Cardiac muscle cell (in vitro differentiated cells and primary cell): Measurements from ENCODE around the gene PRDM1. TPM values are rescaled to one million over a fixed set of nuclear protein-coding genes. Genes with fewer than 3 reads are reported as not detected.

Experiments
- DNase-seq, 2 donors: peaks; one replicate each; pipeline versions ENCODE4 v3.0.0 to v3.0.0-alpha.2; 2010 to 2017; ENCODE audit warnings: low read depth in 1 of 2, low spot score in 1 of 2
- H3K27ac ChIP-seq: fragments of 200-600 bp; sonication (generic); 2 replicates; pipeline ENCODE4 v1.5.1; 2016
- H3K27me3 ChIP-seq: fragments of 200-600 bp; sonication (generic); 2 replicates; pipeline ENCODE4 v1.6.0; 2016; ENCODE audit warnings: control low read depth
- H3K36me3 ChIP-seq: fragments of 200-600 bp; sonication (generic); 2 replicates; pipeline ENCODE4 v1.5.1; 2016; ENCODE audit warnings: control low read depth
- H3K4me1 ChIP-seq: fragments of 200-600 bp; sonication (generic); 2 replicates; pipeline ENCODE4 v1.8.1; 2017; ENCODE audit warnings: low read depth, mild to moderate bottlenecking, mixed run types
- H3K4me3 ChIP-seq: fragments of 200-600 bp; sonication (generic); 2 replicates; pipeline ENCODE4 v1.5.1; 2016; ENCODE audit warnings: mild to moderate bottlenecking
- H3K9me3 ChIP-seq: fragments of 200-600 bp; sonication (generic); 2 replicates; pipeline ENCODE4 v1.5.1; 2017; ENCODE audit warnings: low read depth, mild to moderate bottlenecking, control low read depth
- polyA plus RNA-seq: library from polyadenylated mRNA; unstranded; fragments of >200 nt; fragmentation: Nextera tagmentation; extraction: Ambion mirVana; gene quantifications from 2 replicates; pipeline ENCODE4 v1.2.1, GENCODE V29; 2016
- total RNA-seq: library from RNA; depleted of rRNA; stranded (reverse); fragments of >200 nt; gene quantifications from 2 replicates; pipeline ENCODE4 v1.2.3, GENCODE V29; 2016
- TF ChIP-seq, protein P1 (sequence below): IDR thresholded peaks from 2 replicates; pipeline ENCODE4 v1.5.1; 2012; ENCODE audit warnings: low read depth, mild to moderate bottlenecking, low read length

The PRDM1 gene
- total and polyA plus RNA-seq, 2 experiments from 2014 or later: 0.67 to 2.4 TPM

DNA sequence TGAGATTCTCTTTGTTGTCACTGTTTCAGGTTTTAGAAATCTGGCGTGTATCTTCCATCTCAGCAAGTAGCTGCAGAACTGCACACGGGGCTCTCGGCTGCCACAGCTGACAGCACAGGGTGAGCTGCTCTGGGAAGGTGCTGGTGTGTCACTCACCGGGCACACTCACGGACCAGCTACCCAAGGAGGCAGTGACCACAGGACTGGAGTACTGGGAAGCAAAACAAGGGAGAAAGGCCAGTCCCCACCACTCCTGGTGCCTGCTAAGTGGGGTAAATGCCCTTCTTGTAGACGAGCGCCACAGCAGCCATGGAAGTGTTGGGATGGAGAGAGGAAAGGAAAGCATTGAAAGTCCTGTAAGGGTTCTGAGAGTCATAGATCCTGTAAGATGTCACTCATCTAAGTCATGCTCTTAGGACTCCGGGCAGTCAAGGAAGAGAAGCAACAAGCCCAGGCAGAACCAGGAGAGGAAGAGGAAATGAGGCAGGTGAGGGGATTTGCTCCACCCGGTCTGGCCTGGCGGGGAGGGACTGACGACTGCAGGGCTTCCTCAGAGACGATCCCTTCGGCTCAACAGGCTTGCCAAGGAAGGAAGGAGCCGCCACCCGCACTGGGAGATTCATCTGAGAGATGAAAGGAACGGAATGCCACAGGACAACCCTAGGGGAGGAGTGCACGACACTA lies 48.1 kb downstream of the PRDM1 start:
- Histone ChIP-seq H3K4me3 (no peak overlapping the region), H3K27me3 (no peaks in the 10 kb centered on the region), H3K36me3 (no peaks in the 10 kb centered on the region), H3K4me1 (peaks cover 3% of the 10 kb centered on the region), H3K27ac (no peak overlapping the region), H3K9me3 (no peaks in the 10 kb centered on the region)
- TF ChIP-seq, protein P1, sequence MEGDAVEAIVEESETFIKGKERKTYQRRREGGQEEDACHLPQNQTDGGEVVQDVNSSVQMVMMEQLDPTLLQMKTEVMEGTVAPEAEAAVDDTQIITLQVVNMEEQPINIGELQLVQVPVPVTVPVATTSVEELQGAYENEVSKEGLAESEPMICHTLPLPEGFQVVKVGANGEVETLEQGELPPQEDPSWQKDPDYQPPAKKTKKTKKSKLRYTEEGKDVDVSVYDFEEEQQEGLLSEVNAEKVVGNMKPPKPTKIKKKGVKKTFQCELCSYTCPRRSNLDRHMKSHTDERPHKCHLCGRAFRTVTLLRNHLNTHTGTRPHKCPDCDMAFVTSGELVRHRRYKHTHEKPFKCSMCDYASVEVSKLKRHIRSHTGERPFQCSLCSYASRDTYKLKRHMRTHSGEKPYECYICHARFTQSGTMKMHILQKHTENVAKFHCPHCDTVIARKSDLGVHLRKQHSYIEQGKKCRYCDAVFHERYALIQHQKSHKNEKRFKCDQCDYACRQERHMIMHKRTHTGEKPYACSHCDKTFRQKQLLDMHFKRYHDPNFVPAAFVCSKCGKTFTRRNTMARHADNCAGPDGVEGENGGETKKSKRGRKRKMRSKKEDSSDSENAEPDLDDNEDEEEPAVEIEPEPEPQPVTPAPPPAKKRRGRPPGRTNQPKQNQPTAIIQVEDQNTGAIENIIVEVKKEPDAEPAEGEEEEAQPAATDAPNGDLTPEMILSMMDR: no peak
- no peak for DNase-seq

DNA sequence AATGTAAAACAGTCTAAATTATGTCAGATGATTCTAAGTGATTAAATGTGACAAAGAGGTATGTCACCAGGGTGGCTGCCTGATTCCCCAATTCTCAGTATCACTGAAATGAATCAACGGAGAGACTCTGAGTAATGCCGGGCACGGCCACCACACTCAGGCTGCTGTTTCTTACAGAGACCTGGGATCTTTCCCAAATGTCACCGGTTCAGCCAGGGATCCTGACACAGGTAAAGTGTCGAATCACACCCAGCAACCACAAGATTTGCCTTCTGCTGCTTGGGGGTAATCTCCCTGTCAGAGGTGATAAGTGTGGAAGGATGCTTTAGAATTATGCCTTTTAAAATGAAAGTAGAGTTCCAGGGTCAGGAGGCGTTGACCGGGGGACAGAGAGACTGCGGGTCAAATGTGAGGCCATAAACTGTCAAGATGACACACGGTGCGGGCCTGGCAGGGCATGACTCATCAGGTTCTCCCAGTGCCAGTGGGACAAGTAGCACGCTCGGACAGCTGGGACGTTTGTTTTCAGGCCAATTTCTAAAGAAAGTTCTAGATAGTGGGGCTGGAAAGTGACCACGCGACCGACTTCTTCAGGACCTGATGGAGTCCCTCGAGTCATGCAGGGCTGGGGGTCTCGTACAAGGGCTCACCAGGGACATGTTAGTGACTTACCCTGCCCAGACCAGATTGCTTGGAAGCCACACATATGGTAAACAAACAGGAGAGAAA lies 48.9 kb downstream of the PRDM1 start:
- H3K9me3 ChIP-seq: no peaks in the 10 kb centered on the region
- no peaks in the 10 kb centered on the region for H3K4me1 ChIP-seq
- no peak overlapping the region for H3K27ac ChIP-seq
- H3K4me3 ChIP-seq: no peak overlapping the region
- TF ChIP-seq, protein P1: no peak
- H3K27me3 ChIP-seq: no peaks in the 10 kb centered on the region
- no peaks in the 10 kb centered on the region for H3K36me3 ChIP-seq
- DNase-seq: no peak

DNA sequence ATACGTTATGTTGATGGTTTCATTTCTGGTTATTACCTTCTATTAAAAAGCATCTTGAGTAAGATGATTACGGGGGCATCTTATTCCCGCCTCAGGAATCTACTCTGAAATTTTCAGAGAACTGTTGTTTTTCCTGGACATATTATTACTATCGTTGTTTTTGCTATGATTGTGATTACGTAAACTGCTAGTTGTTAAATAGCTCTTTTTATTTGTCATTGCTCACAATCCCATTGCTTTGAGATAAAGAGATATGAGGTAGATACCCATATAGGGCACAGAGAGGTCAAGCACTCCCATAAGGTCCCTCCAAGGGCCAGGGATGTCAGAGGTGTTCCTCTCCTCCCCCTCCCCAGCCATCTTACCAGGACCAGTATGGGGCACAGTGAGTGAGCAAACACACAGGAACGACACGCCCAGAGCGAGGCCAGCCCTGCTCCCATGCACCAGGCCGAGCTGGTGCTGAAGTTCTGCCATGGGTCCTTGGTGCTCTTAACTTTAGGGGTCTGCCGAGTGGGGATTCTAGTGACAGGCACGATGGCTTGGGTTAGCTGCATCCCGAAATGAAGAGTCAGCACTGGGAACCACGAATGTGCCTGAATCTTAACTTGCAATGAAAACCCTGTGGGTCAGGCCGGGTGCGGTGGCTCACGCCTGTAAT lies 49.9 kb downstream of the PRDM1 start:
- no peak for DNase-seq
- Histone ChIP-seq H3K4me3 (no peak overlapping the region), H3K36me3 (no peaks in the 10 kb centered on the region), H3K9me3 (no peaks in the 10 kb centered on the region), H3K4me1 (peaks cover under 1% of the 10 kb centered on the region), H3K27ac (no peak overlapping the region), H3K27me3 (no peaks in the 10 kb centered on the region)
- TF ChIP-seq, protein P1: no peak

DNA sequence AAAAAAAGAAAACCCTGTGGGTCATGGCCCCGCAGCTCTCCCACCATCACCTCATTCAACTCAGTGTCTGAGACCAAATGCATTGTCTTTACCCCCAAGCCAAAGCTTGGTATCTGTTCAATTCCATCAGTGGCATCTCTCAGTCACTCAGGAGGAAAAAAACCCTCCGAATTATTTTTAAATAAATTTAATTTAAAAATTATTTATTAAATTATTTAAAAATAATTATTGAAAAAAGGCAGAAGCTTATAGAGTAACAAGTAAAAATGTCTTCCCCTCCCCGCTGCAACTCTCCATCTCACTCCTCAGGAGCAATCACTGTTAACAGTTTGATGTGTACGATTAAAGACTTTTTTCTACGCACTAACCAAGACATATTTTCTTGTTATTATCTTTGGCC lies 50.7 kb downstream of the PRDM1 start:
- DNase-seq: no peak
- Histone ChIP-seq H3K36me3 (no peaks in the 10 kb centered on the region), H3K4me1 (peaks cover 8% of the 10 kb centered on the region), H3K27ac (no peak overlapping the region), H3K9me3 (no peaks in the 10 kb centered on the region), H3K27me3 (no peaks in the 10 kb centered on the region), H3K4me3 (no peak overlapping the region)
- TF ChIP-seq, protein P1: no peak

DNA sequence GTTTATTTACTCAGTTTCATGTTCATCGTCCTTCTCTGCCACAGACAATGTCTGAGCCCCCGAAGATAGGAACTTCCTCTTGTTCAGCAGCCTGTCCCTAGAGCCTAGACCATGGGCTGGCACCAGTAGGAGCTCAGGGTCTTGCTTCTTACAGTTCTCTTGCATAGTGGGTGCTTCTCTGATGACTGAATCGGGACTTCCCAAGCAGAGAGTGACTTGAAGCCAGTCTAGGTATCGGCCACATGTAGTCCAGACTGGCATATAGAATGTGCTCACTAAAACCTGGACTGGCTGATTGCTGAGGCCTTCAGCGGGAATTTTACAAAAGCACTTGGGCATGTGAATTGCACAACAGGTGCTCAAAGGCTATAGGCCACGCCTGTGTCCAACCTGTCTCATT lies 52.0 kb downstream of the PRDM1 start:
- DNase-seq: no peak
- TF ChIP-seq, protein P1: no peak
- no peak overlapping the region for H3K27ac ChIP-seq
- no peaks in the 10 kb centered on the region for H3K9me3 ChIP-seq
- peaks cover 20% of the 10 kb centered on the region for H3K4me1 ChIP-seq
- H3K4me3 ChIP-seq: no peak overlapping the region
- no peaks in the 10 kb centered on the region for H3K36me3 ChIP-seq
- H3K27me3 ChIP-seq: no peaks in the 10 kb centered on the region
